Tibial nerve (tissue), 4 donors: ENCODE data around the gene RCC2.

ENCODE experiments used
- EP300 ChIP-seq, 2 donors: sonication (generic); formaldehyde crosslinking; IDR thresholded peaks; one replicate each; pipeline ENCODE4 v1.6.1; 2017; ENCODE audit warnings: antibody characterized with exemption in 2 of 2, mild to moderate bottlenecking in 1 of 2
- POLR2A ChIP-seq, 2 donors: fragments of 450-650 bp; IDR thresholded peaks; one replicate each; pipeline ENCODE4 v1.6.1; 2017; ENCODE audit warnings: antibody characterized with exemption in 2 of 2, mild to moderate bottlenecking in 2 of 2, moderate library complexity in 2 of 2
- TF ChIP-seq, protein P1 (sequence below), 5 experiments: fragments of 200-600 bp in 3 of 5; fragments of 450-650 bp in 2 of 5; sonication (generic) in 3 of 5; IDR thresholded peaks; one replicate each; pipeline ENCODE4 v1.5.1; 2016 to 2019; ENCODE audit warnings: antibody characterized with exemption in 5 of 5, mild to moderate bottlenecking in 3 of 5, moderate library complexity in 2 of 5

DNA sequence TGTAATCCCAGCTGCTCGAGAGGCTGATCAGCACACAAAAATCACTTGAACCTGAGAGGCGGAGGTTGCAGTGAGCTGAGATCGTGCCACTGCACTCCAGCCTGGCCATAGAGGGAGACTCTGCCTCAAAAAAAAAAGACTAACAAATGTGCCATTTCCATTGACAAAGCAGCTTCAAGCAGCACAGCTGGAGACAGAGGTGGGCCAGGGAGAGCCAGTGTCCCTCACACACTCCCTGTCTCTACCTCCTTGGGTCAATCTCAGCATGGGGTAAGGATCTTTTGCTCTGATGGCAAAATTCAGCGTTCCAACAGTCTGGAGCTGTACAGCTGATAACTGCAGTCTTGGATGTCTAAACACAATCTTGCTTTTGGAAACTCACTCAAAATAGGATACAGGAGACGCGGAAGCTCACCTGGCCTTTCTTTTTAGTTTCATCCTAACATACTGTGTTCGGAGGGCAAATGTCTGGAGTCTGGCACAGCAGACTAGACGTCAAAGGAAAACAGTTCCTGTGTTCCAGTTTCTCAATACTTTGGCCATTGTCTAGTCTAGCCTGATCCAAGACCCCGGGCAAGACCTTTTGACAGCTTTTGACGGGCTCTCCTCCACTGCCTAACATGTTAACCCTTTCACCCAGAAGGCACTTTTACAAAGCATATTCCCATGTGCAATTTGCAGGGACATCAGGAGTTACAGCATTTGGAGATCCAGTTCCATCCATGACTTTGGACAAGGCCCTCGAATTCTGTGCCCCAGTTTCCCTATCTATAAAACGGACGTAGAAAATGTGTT, 2.9 kb downstream of the RCC2 start:
- TF ChIP-seq, protein P1, sequence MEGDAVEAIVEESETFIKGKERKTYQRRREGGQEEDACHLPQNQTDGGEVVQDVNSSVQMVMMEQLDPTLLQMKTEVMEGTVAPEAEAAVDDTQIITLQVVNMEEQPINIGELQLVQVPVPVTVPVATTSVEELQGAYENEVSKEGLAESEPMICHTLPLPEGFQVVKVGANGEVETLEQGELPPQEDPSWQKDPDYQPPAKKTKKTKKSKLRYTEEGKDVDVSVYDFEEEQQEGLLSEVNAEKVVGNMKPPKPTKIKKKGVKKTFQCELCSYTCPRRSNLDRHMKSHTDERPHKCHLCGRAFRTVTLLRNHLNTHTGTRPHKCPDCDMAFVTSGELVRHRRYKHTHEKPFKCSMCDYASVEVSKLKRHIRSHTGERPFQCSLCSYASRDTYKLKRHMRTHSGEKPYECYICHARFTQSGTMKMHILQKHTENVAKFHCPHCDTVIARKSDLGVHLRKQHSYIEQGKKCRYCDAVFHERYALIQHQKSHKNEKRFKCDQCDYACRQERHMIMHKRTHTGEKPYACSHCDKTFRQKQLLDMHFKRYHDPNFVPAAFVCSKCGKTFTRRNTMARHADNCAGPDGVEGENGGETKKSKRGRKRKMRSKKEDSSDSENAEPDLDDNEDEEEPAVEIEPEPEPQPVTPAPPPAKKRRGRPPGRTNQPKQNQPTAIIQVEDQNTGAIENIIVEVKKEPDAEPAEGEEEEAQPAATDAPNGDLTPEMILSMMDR (IDR thresholded peaks at IDR 0.05): no peak
- TF ChIP-seq POLR2A (IDR thresholded peaks at IDR 0.05) (no peak), EP300 (IDR thresholded peaks at IDR 0.05) (no peak)
